GM19395 (cell line): ENCODE results near the gene FIS1.
"Not testable (repeated sequence)": the region's sequence is repeated elsewhere in the genome, so short reads cannot be mapped to it uniquely, and the experiment has no call there.

Experiments used
- ATAC-seq: cut with Tn5 transposase; IDR thresholded peaks from one replicate; pipeline ENCODE4 v1.9.1; 2021; ENCODE audit warnings: mild to moderate bottlenecking, moderate library complexity; ENCODE audit not compliant: unreplicated experiment

Gene FIS1

DNA sequence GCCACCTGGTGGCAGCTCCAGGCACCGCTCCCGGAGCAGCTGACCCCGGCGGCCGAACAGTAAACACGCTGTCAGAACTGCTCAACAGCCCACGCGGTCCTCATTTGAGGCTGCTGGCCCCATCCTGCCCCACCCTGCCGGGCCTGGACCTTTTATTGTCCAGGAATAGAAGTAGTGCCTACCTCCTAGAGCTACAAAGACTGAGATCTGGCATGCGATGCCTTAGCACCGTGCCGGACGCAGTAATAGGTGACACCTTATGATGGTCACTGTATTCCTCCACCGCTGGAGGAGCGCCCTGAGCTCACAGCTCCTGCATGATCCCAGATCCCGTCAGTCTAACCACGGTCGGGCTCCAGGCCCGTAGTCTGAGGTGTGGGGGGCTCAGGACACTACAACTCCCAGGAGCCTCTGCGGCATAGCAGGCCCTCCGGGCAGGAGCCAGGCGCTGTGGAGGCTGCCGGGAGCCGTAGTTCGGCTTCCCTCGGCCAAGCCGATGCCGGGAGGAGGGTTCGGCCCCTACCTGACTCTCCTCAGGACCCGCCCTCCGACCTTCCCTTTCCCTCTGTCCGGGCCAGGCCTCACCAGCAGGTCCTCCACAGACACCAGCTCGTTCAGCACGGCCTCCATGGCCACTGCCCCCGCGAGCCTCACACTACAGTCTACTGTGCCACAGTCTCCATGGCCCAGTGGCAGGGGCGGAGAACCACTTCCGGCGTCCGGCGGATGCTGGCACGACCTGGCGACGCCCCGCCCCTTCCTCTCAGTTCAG is at the start of gene FIS1:
FIS1 (minus strand) TSS at position 707 of the 772 bp plus-strand sequence; CDS start at position 630, 77 bp downstream.
- ATAC-seq, result peak; percentile 94

DNA sequence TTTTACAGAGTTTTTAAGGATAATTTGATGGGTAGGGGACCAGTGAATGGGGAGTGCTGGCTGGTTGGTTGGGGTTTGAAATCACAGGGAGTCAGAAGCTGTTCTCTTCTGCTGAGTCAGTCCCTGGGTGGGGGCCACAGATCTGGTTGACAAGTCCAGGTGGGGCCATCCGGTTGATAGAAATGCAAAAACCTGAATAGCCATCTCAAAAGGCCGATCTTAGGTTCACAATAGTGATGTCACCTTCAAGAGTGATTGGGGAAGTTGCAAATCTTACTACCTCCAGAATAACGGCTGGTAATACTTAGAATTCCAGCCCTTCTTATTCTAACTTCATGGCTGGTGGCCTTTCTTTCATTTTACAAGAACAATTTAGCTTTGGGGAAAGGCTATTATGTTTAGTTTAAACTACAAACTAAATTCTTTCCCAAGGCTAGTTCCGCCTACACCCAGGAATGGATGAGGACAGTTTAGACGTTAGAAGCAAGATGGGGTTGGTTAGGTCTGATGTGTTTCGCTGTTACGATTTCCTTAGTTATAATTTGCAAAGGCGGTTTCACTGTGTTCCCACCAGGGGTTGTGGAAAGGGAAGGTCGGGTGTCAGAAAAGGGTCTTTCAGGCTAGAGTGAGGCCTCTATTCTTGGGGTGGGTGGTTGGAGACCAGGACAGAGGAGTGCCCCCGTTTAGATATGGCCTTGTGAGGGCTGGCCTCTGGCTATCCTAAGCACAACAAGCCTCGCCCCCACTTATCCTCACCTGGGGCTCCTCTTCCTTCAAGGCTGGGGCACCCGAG is 49.4 kb upstream of the FIS1 start:
- no peak for ATAC-seq

DNA sequence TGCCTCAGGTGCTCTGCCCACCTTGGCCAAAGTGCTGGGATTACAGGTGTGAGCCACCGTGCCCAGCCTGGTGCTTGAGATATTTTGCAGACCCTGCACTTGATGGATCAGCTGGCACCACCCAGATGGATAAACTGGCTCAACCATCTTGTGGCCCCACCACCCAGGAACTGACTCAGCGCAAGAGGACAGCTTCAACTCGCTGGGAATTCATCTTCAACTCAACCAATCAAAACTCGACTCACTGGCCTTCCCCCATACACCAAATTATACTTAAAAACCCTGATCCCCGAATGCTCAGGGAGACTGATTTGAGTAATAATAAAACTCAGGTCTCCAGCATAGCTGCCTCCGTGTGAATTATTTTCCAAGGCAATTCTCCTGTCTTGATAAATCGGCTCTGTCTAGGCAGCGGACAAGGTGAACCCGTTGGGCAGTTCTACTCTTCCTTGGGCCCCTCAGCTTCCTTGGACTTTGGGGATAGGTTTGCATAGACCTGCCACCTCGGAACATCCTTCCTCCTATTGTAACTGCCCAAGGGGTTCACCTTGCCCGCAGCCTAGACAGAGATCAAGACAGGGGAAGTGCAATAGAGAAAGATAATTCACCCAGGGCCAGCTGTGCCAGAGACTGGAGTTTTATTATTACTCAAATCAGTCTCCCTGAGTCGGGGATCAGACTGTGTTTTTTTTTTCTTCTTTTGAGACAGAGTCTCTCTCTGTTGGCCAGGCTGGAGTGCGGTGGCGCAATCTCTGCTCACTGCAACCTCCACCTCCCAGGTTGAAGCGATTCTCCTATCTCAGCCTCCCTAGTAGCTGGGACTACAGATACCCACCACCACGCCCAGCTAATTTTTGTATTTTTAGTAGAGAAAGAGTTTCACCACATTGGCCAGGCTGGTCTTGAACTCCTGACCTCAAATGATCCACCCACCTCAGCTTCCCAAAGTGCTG is 48.5 kb upstream of the FIS1 start:
- not testable (repeated sequence) for ATAC-seq

DNA sequence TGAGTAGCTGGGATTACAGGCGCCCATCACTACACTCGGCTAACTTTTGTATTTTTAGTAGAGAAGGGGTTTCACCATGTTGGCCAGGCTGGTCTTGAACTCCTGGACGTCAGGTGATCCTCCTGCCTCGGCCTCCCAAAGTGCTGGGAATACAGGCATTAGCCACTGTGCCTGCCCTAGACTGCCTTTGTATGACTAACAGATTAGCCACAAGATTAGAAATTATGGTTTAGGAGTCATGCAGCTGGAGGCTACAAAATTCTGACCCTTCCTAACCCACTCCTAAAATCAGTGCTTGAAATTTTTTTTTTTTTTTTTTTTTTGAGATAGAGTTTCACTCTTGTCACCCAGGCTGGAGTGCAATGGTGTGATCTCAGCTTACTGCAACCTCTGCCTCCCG is 47.7 kb upstream of the FIS1 start:
- not testable (repeated sequence) for ATAC-seq

DNA sequence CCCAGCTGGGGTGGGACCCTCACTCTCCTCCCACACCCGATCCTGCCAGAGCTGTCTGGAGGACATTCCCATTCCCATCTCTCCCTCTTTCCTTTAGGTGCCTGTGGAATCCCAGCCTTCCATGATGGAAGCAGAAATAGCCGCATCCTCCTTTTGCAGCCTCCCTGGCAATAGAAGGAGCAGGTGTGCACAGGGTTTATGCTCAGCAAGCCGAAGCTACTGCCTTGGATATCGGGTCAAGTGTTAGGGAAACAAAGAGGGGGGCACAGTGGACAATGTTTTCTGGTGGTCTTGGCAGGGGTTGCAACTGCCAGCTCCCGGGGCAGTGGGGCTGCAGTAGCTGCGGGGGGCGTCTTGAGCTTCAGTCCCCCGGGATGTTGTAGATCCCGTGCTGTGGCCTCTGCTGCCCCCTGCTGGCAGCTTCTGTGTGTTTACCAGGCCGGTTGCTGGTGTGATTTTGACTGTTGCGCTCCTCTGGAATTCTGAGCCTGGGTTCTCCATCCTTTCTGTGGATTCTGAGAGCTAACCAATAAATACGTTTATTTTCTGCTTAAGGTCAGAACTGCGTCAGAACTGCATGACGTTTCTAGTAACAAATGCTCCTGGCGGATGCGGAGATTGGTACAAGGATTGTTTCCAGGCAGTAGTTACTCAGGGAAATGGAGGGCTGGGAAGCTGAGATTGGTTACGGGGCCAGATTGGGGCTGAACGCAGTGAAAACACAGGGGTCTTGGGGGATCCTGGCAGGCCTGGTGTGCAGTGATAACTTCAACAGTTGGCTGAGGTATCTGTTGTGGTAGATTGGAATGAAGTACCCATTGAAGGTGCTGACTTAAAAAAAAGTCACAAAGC is 45.5 kb upstream of the FIS1 start:
- not testable (repeated sequence) for ATAC-seq

DNA sequence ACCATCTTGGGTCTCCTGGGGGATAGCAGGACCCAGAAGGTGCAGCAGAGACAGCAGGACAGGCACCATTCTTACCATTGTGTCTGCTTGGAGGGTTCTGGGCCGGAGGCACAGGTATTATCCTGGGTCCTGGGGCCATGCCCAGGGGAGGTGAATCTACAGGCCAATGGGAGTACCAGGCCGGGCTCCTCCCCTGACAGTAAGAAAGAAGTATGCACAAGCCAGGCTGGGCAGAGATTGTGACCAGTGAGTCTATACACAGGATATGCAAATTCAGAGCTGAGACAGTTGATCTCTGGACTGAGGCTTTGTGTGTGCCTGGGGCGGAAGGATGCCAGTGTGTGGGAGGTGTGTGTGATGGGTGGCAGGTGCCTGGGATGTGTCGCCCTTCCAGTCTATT is 44.8 kb upstream of the FIS1 start:
- ATAC-seq, result not testable (repeated sequence)

DNA sequence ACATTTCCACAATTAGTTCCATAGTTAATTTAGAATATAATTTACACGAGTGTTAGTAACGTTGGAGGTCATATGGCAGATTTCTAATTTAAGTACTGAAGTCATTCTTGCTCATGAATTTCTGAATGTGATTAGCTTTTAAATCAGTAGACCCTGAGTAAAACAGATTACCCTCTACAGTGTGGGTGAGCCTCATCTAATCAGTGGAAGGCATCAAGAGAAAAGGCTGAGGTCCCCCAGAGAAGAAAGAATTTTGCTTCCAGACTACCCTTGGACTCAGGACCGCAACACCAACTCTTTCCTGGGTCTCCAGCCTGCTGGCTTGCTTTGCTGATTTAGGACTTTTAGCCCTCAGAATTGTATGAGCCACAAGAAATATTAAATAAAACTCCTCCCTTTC is 43.6 kb upstream of the FIS1 start:
- ATAC-seq, result no peak

DNA sequence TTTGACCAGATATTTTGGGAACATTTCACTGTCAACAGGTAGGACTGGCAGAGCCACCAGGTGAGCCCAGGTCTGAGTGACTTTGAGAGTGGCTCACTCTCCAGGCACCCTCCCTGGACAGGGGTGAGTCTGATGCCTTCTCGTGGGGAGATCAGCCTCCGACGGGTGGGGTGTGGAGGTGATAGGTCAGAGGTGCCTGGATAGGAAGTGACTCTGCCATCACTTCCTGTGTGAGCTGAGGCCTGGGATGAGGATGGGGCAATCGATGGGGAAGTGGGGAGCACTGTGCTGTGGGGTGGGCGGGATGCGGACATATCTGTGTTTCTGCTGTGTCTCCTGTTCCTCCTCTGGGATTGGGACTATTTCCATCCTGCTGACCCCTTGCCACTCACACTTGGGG is 42.2 kb upstream of the FIS1 start:
- no peak for ATAC-seq

DNA sequence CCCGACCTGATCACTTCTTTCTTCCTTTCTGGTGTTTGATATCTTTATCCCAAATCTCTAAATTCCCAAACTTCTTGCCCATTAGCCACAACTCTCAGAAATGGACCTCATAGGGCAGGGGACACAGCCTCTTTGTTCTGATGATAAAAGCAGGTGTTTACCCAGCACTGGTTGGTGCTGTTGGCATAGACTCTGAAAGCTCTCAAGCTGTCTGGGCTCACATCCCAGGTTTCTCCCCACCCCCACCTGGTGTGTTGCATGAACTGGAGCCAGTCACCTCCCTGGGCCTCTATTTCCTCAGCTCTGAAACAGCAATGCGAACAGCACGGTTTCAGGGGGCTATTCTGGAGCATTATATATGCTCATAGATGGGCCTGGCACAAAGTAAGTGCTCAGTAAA is 41.0 kb upstream of the FIS1 start:
- ATAC-seq, result not testable (repeated sequence)

DNA sequence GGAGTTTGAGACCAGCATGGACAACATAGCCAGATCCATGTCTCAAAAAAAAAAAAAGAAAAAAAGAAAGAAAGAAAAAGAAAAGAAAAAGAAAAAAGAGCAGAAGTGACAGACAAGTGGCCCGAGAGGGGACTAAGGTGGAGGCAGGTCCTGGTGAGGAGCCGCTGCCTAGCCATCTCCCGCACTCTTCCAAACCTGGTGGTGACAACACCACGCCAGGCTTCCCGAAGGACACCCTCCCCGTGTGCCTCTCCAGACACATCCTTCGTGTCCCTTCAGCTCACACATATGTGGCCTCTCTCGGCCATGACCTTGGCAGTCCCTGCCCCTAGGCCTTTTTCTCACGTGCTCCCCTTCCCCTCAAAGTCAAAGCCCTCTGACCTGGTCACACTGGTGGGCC is 40.3 kb upstream of the FIS1 start:
- no peak for ATAC-seq

DNA sequence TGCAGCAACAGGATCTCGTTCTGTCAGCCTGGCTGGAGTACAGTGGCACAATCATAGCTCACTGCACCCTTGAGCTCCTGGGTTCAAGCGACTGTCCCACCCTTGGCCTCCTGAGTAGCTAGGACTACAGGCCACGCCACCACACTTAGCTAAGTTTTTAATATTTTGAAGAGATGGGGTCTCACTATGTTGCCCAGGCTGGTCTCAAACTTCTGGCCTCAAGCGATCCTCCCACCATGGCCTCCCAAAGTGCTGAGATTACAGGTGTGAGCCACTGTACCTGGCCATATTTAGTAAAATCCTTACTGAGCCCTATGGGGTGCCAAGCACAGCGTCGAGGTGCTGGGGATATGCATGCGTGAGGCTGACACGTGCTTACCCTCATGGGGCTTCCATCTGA is 36.0 kb upstream of the FIS1 start:
- not testable (repeated sequence) for ATAC-seq

DNA sequence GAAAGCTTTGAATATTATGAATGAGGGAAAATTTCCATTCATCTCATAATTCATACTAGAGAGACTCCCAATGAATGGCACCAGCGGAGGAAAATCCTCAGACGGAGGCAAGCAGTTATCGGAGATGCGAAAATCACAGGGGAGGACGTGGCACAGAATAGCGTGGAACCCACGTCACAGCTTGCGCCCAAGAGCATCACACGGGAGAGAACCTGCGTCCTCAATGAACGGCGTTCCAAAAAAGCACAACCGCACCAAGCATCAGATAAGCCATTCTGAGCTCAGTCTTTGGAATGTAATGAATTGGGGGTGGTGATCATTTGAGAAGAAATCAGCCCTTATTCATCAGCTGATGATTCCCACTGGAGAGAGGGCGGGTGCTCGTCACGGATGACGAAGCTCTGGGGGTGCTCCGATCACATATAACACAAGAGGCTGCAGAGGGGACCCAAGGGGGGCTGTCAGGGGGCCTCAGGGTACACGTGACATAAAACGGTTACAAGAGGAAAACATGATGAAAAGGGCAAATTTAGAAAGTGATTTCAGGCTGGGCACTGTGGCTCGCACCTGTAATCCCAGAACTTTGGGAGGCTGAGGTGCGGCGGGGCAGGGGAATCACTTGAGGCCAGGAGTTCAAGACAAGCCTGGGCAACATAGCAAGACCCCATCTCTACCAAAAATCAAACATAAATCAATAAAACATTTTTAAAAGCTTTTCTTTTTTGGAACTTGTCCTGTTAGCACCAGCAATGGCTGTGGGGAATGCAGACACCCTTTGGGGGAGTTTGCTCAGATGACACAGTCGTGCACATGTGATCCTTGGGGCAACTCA is 33.8 kb upstream of the FIS1 start:
- no peak for ATAC-seq

DNA sequence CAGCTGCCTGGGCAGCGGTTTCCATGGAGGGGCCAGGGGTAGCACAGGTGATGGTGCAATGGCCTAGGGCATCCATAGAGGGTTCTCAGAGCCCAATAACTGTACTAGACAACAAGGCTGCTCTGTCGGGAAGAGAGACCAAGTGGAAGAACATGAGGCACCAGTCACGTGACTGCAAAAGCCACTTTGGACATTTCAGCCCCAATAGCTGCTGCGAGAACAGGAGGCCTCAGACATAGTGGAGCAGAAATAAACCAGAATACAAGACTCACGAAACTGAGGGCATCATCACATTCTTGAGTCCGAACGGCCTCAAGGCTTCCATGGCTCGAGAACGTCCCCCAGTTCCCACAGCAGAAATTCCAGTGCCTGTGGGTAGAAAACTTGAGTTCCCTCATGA is 32.3 kb upstream of the FIS1 start:
- no peak for ATAC-seq

DNA sequence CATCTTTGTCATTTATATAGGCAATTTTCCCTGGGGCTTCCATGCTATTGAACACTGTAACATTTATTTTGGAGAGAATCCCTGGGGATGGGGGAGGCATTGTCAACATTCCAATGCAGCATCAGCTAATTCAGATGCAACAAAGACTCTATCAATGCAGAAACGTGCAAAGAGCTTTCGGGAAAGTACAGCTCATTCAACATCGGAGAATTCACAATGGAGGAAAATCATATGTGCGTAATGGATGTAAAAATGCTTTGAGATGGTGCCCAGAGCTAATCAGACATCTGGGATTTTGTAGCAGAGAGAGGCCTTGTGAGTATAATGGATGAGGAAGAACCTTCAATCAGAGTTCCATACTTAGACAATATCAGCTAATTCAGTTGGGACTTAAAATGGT is 28.3 kb upstream of the FIS1 start:
- ATAC-seq, result no peak

DNA sequence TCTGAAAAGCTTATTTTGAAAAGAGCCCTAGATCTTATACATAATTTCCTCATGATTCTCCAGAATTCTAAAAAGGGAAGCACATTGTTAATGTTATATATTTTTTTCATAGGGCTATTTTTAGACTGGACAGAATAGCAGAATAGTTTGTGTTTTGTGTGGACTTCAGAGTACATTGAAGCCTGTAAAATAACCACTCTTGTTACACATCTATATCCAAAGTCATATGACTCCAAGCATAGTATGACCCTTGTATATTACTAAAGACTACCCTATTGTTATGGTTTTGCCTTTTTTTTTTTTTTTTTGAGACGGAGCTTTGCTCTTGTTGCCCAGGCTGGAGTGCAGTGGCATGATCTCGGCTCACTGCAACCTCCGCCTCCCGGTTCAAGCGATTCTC is 26.1 kb upstream of the FIS1 start:
- ATAC-seq, result no peak

DNA sequence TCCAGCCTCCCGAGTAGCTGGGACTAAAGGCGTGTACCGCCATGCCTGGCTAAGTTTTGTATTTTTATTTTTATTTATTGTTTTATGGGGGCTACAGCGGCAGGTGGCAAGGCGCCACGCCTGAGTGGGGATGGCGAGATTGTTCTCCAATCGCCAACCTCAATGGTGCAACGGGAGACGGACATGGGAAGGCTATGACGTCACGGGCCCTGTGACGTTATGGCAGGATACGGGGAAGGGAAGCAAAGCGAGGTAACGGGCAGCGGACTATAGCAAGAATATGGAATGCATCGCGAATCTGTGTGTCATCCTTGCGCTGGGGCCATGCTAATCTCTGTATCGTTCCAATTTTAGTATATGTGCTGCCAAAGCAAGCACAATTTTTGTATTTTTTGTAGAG is 24.8 kb upstream of the FIS1 start:
- ATAC-seq, result no peak

DNA sequence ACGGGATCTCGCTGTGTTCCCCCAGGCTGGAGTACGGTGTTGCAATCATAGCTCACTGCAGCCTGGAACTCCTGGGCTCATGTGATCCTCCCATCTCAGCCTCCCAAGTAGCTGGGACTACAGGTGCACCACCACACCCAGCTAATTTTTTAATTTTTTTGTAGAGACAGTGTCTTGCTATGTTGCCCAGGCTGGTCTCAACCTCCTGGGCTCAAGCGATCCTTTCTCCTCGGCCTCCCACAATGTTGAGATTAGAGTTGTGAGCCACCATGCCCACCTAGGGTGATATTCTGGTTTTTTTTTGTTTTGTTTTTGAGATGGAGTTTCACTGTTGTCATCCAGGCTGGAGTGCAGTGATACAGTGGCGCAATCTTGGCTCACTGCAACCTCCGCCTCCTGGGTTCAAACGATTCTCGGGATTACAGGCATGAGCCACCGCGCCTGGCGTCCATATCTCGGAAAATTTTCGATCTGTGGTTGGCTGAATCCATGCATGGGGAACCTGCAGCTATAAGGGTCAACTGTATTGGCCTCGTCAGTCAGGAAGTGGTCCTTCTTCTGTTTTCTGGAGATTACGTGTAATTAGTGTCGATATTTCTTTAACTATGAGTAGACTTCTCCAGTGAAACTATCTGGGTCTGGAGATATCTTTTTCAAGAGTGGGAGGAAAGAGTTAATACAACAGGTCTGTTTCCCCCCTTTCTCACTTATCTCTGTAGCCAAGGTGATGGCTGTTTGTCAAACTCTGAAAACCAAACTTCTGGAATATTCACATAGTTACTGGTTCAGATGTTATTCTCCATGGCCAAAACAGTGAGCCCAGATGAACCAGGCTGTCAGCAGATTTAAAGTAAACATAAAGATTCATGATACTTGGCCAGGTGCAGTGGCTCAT is 21.0 kb upstream of the FIS1 start:
- ATAC-seq, result no peak

DNA sequence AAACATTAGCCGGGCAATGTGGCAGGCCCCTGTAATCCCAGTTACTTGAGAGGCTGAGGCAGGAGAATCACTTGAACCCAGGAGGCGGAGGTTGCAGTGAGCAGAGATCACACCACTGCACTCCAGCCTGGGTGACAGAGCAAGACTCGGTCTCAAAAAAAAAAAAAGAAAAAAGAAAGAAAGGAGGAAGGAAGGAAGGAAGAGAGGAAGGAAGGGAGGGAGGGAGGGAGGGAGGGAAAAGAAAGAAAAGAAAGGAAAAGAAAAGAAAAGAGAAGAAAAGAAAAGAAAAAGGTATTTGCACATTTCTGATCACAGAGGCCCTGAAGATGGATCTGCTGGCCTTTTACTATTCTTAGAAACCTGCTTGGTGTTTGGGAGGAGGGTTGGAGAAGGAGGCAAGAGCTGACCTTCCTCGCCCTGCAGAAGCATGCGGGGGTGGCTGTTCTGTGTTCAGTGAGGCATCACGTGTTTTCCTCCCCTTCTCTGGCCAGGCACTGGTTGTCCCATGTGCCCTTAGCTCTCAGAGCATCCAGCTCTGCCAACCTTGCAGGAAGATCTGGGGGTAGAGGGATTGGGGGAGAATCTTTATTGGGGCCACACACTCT is 19.3 kb upstream of the FIS1 start:
- not testable (repeated sequence) for ATAC-seq
